HG03460 (cell line): ENCODE data around the gene HAPLN2.
"Not testable (repeated sequence)": the region's sequence is repeated elsewhere in the genome, so short reads cannot be mapped to it uniquely, and the experiment has no call there.

Experiments used
- ATAC-seq: cut with Tn5 transposase; IDR thresholded peaks from one replicate; pipeline ENCODE4 v1.9.1; 2021; ENCODE audit not compliant: unreplicated experiment

HAPLN2 gene

DNA sequence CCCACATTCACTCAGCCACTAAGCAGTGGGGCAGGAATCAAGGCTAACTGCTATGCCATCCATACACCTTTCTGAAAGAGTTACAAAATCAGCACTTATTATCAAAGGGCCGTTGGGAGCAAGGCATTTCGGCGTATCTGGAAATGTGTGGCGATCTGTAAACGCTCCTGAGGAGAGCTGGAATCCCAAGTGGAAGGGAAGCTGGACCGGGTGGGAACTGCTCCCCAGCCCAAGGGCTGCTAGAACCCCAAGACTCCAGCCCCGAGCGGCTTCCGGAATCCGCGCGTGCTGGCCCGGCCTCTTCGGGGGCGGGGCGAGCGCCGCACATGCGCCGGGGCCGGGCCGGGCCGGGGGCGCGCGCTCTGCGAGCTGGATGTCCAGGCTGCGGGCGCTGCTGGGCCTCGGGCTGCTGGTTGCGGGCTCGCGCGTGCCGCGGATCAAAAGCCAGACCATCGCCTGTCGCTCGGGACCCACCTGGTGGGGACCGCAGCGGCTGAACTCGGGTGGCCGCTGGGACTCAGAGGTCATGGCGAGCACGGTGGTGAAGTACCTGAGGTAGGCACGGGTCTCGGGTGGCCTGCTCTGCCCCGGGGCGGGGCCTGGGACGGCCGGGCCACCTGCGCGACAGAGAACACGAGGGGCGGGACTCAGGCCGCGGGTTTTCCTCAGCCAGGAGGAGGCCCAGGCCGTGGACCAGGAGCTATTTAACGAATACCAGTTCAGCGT, 27.6 kb upstream of the HAPLN2 start, which contains the start of gene NAXE:
TSS of gene NAXE (plus strand) at position 345 of the 726 bp plus-strand sequence. CDS start at position 374, 29 bp downstream.
- ATAC-seq = peak; percentile 85

DNA sequence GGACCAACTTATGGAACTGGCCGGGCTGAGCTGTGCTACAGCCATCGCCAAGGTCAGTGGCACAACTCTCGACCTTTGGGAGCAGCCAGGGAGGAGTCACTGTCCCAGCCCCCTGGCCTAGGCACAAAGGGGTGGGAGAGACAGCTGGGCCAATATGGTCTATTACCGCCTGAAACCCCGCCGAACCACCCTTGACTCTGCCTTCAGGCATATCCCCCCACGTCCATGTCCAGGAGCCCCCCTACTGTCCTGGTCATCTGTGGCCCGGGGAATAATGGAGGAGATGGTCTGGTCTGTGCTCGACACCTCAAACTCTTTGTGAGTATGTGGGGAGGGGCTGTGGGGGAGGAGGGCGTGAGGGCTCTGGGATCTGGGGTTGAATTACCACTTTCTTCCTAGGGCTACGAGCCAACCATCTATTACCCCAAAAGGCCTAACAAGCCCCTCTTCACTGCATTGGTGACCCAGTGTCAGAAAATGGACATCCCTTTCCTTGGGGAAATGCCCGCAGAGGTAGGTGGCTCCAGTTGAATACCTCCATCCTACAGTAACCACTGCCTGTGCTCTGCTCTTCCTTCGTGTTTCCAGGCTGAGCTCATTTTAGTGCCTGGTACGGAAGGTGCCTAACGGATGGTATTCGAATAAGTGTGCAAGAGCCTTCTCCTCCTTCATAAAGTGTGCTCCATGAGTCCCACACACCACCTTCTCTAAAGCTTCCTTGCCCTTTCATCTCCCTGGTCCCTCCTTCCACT, 26.9 kb upstream of the HAPLN2 start:
- ATAC-seq = no peak

DNA sequence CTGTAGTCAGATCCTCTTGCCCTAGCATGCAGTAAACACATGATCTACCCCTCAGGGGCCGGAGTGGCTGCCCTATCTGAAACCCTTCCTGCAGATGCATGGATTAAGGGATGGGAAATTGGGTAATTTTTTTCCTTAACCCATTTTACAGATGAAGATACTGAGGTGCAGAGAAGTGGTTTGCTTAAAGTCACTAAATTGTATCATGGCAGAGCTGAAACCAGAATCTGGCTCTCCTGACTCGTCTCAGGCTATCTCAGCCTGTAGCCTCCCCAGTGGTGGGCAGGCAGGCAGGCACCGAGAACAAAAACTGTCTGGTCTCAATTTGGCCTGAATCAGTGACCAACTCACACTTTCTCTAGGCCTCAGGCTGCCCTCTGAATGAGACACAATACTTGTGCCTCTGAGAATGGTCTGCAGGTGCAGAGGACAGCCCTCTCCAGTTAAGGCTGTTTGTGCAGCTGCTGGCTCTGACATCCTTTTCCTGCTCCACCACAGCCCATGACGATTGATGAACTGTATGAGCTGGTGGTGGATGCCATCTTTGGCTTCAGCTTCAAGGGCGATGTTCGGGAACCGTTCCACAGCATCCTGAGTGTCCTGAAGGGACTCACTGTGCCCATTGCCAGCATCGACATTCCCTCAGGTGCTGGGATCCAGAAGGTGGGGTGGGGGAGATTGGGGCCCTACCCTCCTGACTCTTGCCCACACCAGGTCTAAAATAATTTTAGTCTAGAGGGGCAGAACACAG, 26.1 kb upstream of the HAPLN2 start:
- no peak for ATAC-seq

DNA sequence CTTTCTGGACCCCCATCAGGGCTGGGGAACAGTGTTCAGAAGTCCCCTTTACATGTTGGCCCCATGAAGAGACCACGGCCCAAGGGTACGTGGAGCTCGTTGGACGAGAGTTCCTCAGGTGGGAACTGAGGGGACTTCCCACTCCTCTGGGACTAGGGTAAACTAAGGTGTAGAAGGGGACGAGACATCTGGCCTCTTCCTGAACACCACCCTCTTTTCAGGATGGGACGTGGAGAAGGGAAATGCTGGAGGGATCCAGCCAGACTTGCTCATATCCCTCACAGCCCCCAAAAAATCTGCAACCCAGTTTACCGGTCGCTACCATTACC, 25.6 kb upstream of the HAPLN2 start:
- no peak for ATAC-seq

DNA sequence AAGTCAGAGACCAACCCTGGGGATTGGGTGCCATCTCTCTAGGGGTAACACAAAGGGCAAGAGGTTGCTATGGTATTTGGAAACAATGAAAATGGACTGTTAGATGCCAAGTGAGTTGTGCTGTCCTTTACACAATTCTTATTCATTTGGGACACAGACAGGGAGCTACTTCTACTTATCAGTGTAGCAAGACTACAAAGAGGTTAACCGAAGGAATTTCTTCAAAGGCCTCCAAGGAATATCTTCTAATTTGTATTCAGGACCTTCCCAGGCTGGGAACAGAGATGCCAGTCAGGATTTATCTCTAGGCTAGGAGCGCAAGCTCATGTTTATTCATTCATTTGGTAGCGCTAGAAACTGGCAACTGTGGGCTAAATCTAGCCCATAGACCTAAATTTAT, 25.0 kb upstream of the HAPLN2 start:
- no peak for ATAC-seq

DNA sequence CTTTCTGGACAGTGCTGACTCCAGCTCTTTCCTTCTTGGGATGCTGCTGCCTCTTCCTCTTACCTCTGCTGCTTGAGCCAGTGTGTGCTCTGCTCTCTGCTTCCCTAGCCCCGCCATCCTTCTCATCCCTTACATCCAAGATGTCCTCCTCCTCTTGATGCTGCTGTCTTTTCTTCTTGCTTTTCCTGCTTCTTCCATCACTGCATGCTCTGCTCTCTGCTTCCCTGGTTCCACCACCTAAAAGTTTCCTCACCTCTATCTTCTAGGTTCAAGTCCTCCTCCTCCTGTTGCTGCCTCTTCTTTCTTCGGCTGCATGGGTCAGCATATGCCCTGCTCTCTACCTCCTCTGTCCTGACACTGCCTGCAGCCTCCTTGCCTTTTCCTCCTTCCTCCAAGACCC, 24.2 kb upstream of the HAPLN2 start:
- ATAC-seq = no peak

DNA sequence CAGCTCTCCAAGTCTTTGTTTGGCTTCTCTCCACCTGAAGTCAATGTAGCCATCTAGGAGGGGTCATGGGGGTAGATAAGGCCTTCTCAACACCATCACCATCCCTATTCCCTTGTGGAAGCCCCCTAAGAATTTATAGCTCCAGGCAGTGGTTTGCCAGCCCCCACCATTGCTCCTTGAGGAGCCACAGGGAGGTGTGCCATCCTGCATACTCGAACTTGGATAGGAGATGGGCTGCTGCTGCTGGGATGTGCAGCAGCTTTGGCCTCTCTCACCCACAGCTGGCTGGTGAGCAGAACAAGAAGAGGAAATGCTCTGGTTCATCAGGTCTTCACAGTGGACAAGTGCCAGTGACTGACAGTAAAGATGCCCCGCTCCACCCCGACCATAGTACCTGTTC, 22.8 kb upstream of the HAPLN2 start:
- ATAC-seq = no peak

DNA sequence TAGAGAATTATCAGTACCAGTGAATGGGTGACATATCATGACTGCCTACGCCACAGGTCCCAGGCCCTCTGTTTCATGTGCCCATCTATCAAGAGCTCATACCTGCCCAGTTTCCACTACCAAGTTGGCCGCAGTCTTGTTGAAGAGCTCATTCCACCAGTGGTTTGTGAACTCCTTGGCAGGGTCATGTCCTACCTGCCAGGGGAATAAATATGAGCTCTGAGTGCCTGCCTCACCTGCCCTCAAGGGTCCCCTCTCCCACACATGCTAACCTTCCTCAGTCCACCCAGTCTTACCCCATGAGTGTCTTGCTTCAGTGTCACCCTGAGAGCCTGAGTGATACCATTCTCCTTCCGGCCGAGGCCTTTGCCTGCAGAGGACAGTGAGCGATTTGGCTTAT, 21.1 kb upstream of the HAPLN2 start:
- ATAC-seq = no peak

DNA sequence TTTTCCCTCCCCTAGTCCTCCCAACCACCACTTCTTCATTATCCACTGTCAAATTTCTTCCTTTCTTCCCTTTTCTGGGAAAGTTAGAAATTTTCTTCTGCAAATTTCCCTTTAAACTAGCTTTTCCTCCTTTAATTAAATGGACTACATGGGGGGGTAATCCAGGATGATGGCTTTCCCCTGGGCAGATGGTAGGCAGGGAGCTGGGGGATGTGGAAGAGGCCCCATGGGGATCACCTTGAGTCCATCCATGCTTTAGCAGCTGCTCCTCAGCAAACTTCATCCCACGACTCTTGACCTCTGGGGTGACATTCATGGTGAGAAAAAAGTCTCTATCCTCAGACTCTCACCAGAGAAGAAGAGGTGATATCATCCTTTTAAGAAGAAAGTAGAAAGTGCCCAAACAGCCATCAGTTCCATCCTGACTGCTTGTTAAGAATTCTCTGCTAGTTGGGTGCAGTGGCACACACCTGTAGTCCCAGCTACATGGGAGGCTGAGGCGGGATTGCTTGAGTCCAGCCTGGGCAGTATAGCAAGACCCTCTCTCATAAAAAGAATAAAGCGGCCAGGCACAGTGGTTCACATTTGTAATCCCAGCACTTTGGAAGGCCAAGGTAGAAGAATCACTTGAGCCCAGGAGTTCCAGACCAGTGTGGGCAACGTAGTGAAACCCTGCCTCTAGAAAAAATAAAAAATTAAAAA, 20.3 kb upstream of the HAPLN2 start:
- ATAC-seq = no peak

DNA sequence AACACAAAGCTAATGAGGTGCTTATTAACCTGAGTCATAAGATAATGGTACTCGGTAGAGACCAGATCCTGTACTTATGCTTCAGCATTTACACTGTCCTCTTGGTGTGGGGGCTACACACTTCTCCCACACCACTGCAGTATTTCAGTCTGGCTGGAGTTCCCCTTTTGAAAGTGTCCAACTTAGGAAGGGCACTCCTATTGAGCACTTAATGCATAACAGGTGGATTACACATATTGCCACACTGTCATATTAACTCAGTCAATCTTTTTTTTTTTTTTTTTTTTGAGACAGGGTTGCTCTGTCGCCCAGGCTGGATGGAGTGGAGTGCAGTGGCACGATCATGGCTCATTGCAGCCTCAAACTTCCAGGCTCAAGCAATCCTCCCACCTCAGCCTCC, 19.4 kb upstream of the HAPLN2 start:
- peak; percentile 53 for ATAC-seq

DNA sequence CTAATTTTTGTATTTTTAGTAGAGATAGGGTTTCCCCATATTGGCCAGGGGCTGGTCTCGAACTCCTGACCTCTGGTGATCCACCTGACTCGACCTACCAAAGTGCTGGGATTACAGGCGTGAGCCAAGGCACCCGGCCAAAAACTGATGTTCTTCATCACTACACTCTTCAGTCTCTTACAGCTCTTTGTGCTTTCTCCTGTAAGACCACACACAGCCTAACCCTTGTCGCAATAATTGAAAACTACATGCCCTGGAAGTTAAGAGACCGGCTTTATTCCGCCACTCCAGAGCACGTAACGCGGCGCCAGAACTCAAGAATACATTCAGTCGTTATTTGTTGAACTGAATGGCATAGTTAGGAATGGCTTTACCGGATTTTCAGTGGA, 18.5 kb upstream of the HAPLN2 start:
- ATAC-seq = no peak

DNA sequence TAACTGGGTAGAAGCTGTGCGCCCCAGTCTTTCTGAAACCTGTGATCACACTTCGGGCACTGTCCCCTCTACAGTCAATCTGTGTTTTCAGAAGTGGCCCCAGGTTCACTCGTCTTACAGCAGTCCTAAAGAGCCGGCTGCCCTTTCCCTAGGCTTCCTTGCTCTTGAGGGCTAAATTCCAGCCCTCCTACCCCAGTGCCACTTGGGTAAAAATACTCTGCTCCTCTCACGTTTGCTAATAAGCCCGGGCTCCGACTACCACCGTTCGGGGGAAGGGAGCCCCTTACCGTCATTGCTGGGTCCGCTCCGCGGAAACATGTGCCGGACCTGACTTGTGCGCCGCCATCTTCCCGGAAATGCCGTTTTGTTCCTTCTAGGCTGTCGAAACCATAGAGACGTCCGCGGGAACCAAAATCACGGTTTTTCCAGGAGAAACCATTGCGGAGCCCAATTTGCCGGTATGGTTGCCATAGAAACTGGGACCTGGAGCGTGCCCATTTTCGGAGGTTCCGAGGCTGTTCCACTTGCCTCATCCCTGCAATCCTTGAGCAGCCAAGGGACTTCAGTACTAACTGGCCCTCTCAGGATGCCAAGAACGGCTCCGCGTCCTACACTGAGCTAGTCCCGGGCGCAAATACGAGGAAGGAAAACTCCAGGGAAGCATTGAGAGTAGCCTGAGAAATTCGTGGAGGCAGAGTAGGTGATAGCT, 17.9 kb upstream of the HAPLN2 start, which contains the start of gene GPATCH4:
TSS of gene GPATCH4 (minus strand) at position 358 of the 709 bp plus-strand sequence.
- no peak for ATAC-seq

DNA sequence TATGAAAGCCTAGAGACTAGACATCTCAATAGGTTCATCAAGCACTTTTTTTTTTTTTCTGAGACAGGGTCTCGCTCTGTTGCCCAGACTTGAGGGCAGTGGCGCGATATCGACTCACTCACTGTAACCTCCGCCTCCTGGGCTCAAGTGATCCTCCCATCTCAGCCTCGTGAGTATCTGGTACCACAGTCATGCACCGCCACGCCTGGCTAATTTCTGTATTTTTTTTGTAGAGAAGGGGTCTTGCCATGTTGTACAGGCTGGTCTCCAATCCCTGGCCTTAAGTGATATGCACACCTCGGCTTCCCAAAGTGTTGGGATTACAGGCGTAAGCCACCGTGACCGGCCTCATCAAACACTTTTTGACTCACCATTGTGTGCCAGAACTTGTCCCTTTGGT, 17.3 kb upstream of the HAPLN2 start:
- no peak for ATAC-seq

DNA sequence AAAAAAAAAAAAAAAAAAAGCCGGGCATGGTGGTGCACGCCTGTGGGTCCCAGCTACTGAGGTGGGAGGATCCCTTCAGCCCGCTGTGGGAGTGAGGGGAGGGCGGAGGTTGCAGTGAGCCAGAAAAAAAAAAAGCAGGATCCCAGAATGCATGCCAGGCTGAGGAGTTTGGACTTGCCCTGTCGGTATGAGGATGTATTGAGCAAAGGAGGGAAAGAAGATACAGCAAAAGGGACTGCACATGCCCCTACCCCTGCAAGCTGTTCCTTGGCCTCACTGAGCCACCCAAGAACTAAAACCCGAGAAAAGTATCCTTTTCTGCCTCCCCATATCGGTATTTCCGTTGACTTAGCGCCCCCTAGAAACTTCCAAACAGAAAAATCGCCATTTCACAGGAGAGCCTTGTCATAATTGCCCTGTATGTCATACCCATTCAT, 16.6 kb upstream of the HAPLN2 start:
- no peak for ATAC-seq

DNA sequence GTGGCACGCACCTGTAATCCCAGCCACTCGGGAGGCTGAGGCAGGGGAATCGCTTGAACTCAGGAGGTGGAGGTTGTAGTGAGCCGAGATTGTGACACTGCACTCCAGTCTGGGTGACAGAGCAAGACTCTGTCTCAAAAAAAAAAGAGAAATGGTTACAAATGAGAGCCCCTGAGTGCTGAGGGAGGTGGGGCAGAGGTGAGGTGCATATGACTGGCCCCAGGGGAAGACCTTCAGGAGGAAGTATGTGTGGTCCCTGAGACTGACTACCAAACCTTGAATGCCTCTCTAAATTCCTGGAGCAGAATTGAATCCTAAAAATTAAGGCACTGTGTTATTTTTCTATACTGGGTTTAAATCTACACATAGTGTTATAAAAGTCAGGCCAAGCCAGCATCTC, 11.9 kb upstream of the HAPLN2 start:
- ATAC-seq = not testable (repeated sequence)

DNA sequence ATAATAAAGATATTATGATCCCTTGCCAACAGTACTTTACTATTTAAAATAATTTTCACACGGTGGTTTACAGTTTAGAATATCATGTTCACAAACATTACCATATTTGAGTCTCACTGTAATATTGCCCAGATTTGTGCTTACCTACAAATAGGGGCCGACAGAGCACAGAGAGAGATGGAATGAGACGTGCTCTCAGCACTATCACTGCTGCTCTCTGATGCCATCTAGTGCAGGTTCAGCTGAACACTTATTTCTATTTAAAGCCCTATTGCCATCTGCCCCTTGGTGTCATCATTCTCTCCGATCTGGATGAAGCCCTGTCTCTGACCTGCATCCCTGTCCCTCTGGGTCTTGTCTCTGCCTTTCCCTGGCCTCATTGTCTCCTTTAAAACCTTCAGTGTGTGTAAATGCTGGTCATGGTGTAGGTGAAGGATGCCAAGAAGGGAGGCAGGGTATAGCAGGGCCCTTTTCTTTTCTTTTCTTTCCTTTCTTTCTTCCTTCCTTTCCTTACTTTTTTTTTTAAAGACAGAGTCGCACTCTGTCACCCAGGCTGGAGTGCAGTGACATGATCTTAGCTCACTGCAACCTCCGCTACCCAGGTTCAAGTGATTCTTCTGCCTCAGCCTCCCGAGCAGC, 11.1 kb upstream of the HAPLN2 start:
- ATAC-seq = no peak

DNA sequence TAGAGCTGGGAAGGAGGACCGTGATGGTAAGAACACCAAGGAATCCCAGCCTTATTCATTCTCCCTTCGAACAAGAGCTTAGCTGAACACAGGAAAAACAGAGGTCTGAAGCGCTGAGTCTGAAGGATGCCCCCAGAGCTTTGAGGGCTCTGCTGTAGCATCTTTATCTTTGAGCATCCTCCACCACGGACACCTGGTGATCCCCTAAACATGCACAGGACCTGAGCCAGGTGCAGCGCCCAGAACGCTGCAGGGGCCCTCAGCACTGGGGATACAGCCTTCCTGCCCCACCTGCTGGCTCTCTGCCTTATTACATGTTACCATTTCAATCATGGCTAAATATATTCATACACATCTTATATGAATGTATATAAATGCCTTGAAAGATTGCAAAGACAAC, 10.2 kb upstream of the HAPLN2 start:
- ATAC-seq = no peak

DNA sequence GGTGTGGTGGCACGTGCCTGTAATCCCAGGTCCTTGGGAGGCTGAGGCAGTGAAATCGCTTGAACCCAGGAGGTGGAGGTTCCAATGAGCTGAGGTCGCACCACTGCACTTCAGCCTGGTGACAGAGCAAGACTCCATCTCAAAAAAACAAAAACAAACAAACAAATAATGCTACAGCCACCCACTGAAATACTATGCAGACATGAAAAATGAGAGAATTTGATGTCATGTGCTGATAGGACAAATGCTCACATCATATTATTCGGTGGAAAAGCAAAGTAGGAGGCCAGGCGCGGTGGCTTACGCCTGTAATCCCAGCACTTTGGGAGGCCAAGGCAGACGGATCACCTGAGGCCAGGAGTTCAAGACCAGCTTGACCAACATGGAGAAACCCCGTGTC, 9.1 kb upstream of the HAPLN2 start:
- not testable (repeated sequence) for ATAC-seq

DNA sequence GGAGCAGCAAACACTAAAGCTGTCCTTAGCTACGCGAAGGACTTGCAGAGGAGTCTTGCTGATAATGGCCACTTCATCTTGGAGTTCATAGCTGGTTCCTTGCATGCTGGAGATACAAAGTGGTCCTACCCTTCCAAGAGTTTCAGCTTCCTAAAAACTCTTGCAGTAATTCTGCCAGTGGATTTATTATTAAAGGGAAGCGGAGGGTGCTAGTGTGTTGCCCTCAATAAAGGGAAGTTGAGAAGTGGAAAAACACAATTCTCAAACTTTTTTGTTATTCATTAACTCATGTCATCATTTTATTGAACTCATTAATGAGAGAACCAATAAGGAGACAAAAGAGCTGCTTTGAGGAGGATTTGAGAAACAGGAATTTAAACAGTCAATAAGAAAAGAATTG, 6.5 kb upstream of the HAPLN2 start:
- ATAC-seq = no peak

DNA sequence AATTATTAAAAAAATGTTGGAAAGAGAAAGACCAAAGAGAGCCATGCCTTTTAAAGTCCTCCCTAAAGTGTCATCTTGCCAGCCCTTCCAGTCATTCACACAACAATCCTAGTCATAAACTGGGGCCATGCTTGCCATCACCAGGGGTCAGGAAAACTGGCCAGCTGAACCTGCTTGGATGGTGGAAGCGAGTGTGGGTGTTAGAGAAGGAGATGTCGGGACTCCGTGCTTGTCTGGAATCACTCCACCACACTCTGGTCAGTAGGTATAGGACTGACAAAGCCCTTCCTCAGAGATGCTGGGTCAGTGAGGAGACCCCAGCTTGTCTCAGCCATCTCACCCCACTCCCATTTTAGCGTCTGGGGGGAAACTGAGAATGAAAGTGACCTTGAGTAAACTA, 3.3 kb upstream of the HAPLN2 start:
- ATAC-seq = no peak
